H9 (cell line): ENCODE results near the gene ADH1B. TPM values are rescaled to one million over a fixed set of nuclear protein-coding genes. Genes with fewer than 3 reads are reported as not detected.

Source experiments
- DNase-seq: peaks from one replicate; pipeline ENCODE4 v3.0.0-alpha.2; 2017
- H2AFZ ChIP-seq: one replicate; pipeline ENCODE4 v1.6.1; 2013; ENCODE audit warnings: mild to moderate bottlenecking, low read length, control low read depth, moderate library complexity
- H2AK5ac ChIP-seq: 2 replicates; pipeline ENCODE4 v1.6.1; 2013; ENCODE audit warnings: low read length, control low read depth, mixed read lengths; ENCODE audit not compliant: insufficient read length
- H2BK120ac ChIP-seq: one replicate; pipeline ENCODE4 v1.6.1; 2013; ENCODE audit warnings: low read depth, mild to moderate bottlenecking, low read length, control low read depth, inconsistent platforms; ENCODE audit not compliant: poor library complexity, severe bottlenecking
- H2BK12ac ChIP-seq: 2 replicates; pipeline ENCODE4 v1.6.1; 2013; ENCODE audit warnings: low read length, control low read depth, mixed read lengths, low read depth; ENCODE audit not compliant: insufficient read length
- H2BK15ac ChIP-seq: 2 replicates; pipeline ENCODE4 v1.6.1; 2013; ENCODE audit warnings: low read depth, low read length, control low read depth
- H2BK20ac ChIP-seq: one replicate; pipeline ENCODE4 v1.6.1; 2013; ENCODE audit warnings: low read depth, mild to moderate bottlenecking, low read length, control low read depth, inconsistent platforms; ENCODE audit not compliant: poor library complexity, severe bottlenecking
- H2BK5ac ChIP-seq: 2 replicates; pipeline ENCODE4 v1.6.1; 2013; ENCODE audit warnings: low read length, control low read depth, mixed read lengths; ENCODE audit not compliant: insufficient read length
- H3K14ac ChIP-seq: 2 replicates; pipeline ENCODE4 v1.6.1; 2013; ENCODE audit warnings: low read length, control low read depth; ENCODE audit not compliant: insufficient read depth
- H3K18ac ChIP-seq: 2 replicates; pipeline ENCODE4 v1.6.1; 2013; ENCODE audit warnings: low read depth, mild to moderate bottlenecking, mixed read lengths, low read length, control low read depth; ENCODE audit not compliant: insufficient read length
- H3K23ac ChIP-seq: 2 replicates; pipeline ENCODE4 v1.6.1; 2013; ENCODE audit warnings: low read length, control low read depth, mixed read lengths, low read depth; ENCODE audit not compliant: insufficient read length
- H3K23me2 ChIP-seq: 2 replicates; pipeline ENCODE4 v1.6.1; 2013; ENCODE audit warnings: low read depth, mild to moderate bottlenecking, mixed read lengths, low read length, control low read depth; ENCODE audit not compliant: insufficient read length, poor library complexity, severe bottlenecking
- H3K27ac ChIP-seq: 2 replicates; pipeline ENCODE4 v1.5.1; 2013; ENCODE audit warnings: low read length, control low read depth, mixed read lengths, low read depth; ENCODE audit not compliant: insufficient read length
- H3K27me3 ChIP-seq: 2 replicates; pipeline ENCODE4 v1.6.1; 2013; ENCODE audit warnings: low read length, control low read depth, inconsistent platforms; ENCODE audit not compliant: insufficient read depth
- H3K4ac ChIP-seq: 2 replicates; pipeline ENCODE4 v1.6.1; 2013; ENCODE audit warnings: low read depth, mild to moderate bottlenecking, control low read depth, inconsistent platforms, low read length, moderate library complexity
- H3K4me1 ChIP-seq: 2 replicates; pipeline ENCODE4 v1.6.1; 2013; ENCODE audit warnings: low read length, control low read depth, inconsistent platforms; ENCODE audit not compliant: insufficient read depth
- H3K4me2 ChIP-seq: 2 replicates; pipeline ENCODE4 v1.6.1; 2013; ENCODE audit warnings: low read length, control low read depth, mixed read lengths; ENCODE audit not compliant: insufficient read length, insufficient read depth
- H3K56ac ChIP-seq: 2 replicates; pipeline ENCODE4 v1.6.1; 2013; ENCODE audit warnings: low read depth, mild to moderate bottlenecking, mixed read lengths, low read length, control low read depth; ENCODE audit not compliant: insufficient read length
- H3K79me1 ChIP-seq: 2 replicates; pipeline ENCODE4 v1.6.1; 2013; ENCODE audit warnings: low read depth, mild to moderate bottlenecking, moderate library complexity, low read length, control low read depth, inconsistent platforms; ENCODE audit not compliant: insufficient read depth, poor library complexity, severe bottlenecking
- H3K79me2 ChIP-seq: 2 replicates; pipeline ENCODE4 v1.6.1; 2013; ENCODE audit warnings: low read length, control low read depth, inconsistent platforms; ENCODE audit not compliant: insufficient read depth
- H3K9ac ChIP-seq: 2 replicates; pipeline ENCODE4 v1.6.1; 2013; ENCODE audit warnings: low read length, control low read depth, mixed read lengths; ENCODE audit not compliant: insufficient read length; ENCODE audit errors: extremely low read depth
- H3K9me3 ChIP-seq: one replicate; pipeline ENCODE4 v1.6.1; 2013; ENCODE audit warnings: low read depth, low read length, inconsistent platforms; ENCODE audit not compliant: control insufficient read depth
- H3T11ph ChIP-seq: one replicate; pipeline ENCODE4 v1.6.1; 2013; ENCODE audit warnings: mild to moderate bottlenecking, low read length, control low read depth, inconsistent platforms
- H4K20me1 ChIP-seq: one replicate; pipeline ENCODE4 v1.6.1; 2013; ENCODE audit not compliant: control insufficient read depth, insufficient read length, insufficient read depth
- H4K5ac ChIP-seq: 2 replicates; pipeline ENCODE4 v1.6.1; 2013; ENCODE audit warnings: low read depth, mild to moderate bottlenecking, mixed read lengths, low read length, control low read depth; ENCODE audit not compliant: insufficient read length
- H4K8ac ChIP-seq: replicated peaks from 2 replicates; pipeline ENCODE4 v1.6.1; 2013; ENCODE audit warnings: low read length, control low read depth, mixed read lengths, low read depth; ENCODE audit not compliant: insufficient read length
- H4K91ac ChIP-seq: 2 replicates; pipeline ENCODE4 v1.6.1; 2013; ENCODE audit warnings: low read depth, mild to moderate bottlenecking, moderate library complexity, mixed read lengths, low read length, control low read depth; ENCODE audit not compliant: insufficient read length
- H3K27ac Mint-ChIP-seq, 3 experiments: 2 replicates in 2 of 3; 3 replicates in 1 of 3; pipeline ENCODE4 v1.8.0; 2020 to 2021; ENCODE audit warnings: mixed read lengths in 3 of 3, mild to moderate bottlenecking in 1 of 3, moderate library complexity in 1 of 3
- H3K27me3 Mint-ChIP-seq: 2 replicates; pipeline ENCODE4 v1.8.0; 2021; ENCODE audit warnings: low read depth, mild to moderate bottlenecking, moderate library complexity, mixed read lengths
- H3K36me3 Mint-ChIP-seq, 3 experiments: 2 replicates in 2 of 3; 3 replicates in 1 of 3; pipeline ENCODE4 v1.8.0; 2020 to 2021; ENCODE audit warnings: low read depth in 3 of 3, mixed read lengths in 3 of 3; ENCODE audit not compliant: insufficient read depth in 1 of 3
- H3K4me1 Mint-ChIP-seq, 2 experiments: 2 replicates each; pipeline ENCODE4 v1.8.0; 2020; ENCODE audit warnings: mixed read lengths in 2 of 2
- H3K4me3 Mint-ChIP-seq, 2 experiments: 2 replicates in 1 of 2; 3 replicates in 1 of 2; pipeline ENCODE4 v1.8.0; 2020 to 2021; ENCODE audit warnings: mild to moderate bottlenecking in 2 of 2, mixed read lengths in 2 of 2, moderate library complexity in 1 of 2
- H3K9me3 Mint-ChIP-seq, 2 experiments: 2 replicates in 1 of 2; 3 replicates in 1 of 2; pipeline ENCODE4 v1.8.0; 2020; ENCODE audit warnings: mild to moderate bottlenecking in 2 of 2, mixed read lengths in 2 of 2, moderate library complexity in 1 of 2
- CTCF ChIP-seq: fragments of 200-600 bp; sonication (generic); conservative IDR thresholded peaks from 3 replicates; pipeline ENCODE4 v1.8.0; 2021; ENCODE audit warnings: antibody characterized with exemption, mild to moderate bottlenecking
- WGBS: extraction: QIAGEN DNeasy Blood & Tissue Kit; methylation state at CpG from one replicate; pipeline ENCODE4 v1.1.7; 2013; ENCODE audit warnings: missing lambda C conversion rate, low lambda C conversion rate, mixed read lengths; ENCODE audit not compliant: insufficient read length; ENCODE audit errors: extremely low coverage; 5-methylcytosine and 5-hydroxymethylcytosine counted together
- total RNA-seq: library from RNA; stranded (reverse); gene quantifications from 2 replicates; pipeline ENCODE4 v1.2.1, GENCODE V29; 2021

Gene ADH1B
- total RNA-seq, 1 experiment from 2014 or later: not detected

GRCh38 chr4:99324979-99325378, 3.8 kb upstream of the ADH1B start:
- Histone ChIP-seq H3K14ac (no peak overlapping the region), H4K5ac (no peak overlapping the region), H3K4me2 (no peak overlapping the region), H2BK5ac (no peak overlapping the region), H3K9ac (no peak overlapping the region), H3K4ac (no peak overlapping the region), H3K27me3 (no peaks in the 10 kb centered on the region), H4K8ac (no peak overlapping the region), H4K91ac (no peak overlapping the region), H3K9me3 (no peaks in the 10 kb centered on the region), H3K18ac (no peak overlapping the region), H3T11ph (no peak overlapping the region), H3K79me2 (no peaks in the 10 kb centered on the region), H2BK20ac (no peak overlapping the region), H2AK5ac (no peak overlapping the region), H2BK15ac (no peak overlapping the region), H3K4me1 (no peaks in the 10 kb centered on the region; the same call in 1 of the 2 replicates), H3K56ac (no peak overlapping the region), H2BK120ac (no peak overlapping the region), H3K27ac (no peak overlapping the region), H4K20me1 (no peaks in the 10 kb centered on the region), H2AFZ (no peak overlapping the region), H2BK12ac (no peak overlapping the region), H3K23ac (no peak overlapping the region), H3K23me2 (no peaks in the 10 kb centered on the region), H3K79me1 (no peaks in the 10 kb centered on the region)
- Mint-ChIP-seq H3K9me3 (peaks cover 15 to 16% of the 10 kb centered on the region in 2 experiments), H3K36me3 (peaks cover 0 to 11% (median 3%) of the 10 kb centered on the region in 3 experiments; a peak in 6 of 7 replicates), H3K4me3 (no peak overlapping the region), H3K4me1 (peaks cover 7 to 10% of the 10 kb centered on the region in 2 experiments), H3K27me3 (no peaks in the 10 kb centered on the region), H3K27ac (no peak overlapping the region)
- no peak for TF ChIP-seq CTCF
- no CpG with 5 or more reads among the region's 3 CpGs for WGBS
- DNase-seq: no peak
